ENCODE data around the gene TNS3. TPM values are rescaled to one million over a fixed set of nuclear protein-coding genes. Genes with fewer than 3 reads are reported as not detected.

TNS3 gene
- total and polyA plus RNA-seq, 9 of the 15 experiments (the other 6 are each of a cell fraction or from before 2014, with no cell fraction given), result 0.20 TPM; not detected in 8

DNA sequence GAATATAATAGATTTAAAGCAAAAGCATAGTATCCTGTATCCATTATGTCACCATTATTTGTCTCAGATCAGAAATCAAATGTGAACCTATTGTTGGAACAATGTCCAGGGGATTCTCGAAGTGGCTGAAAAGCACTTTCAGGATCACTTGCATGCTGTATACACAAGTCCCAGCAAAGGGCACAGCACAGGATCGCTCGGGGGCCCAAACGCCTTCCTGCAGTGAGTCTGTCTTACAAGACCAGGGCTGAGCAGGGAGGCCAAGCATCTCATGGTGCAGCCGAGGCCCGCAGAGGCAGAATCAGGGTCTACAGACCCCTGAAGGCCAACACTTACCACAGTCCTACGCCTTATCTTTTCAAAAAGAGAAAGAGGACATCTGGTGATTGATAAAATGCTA lies 92.3 kb downstream of the TNS3 start:
- H3K9ac ChIP-seq (ENCODE audit: insufficient read depth in 1 of 2, low read depth in 2 of 2, low read length in 2 of 2), result no peak overlapping the region
- H3K9me3 ChIP-seq (replicated peaks; ENCODE audit: control insufficient read depth, insufficient read depth, low read depth, low read length), result no peaks in the 10 kb centered on the region
- no peaks in the 10 kb centered on the region for H4K20me1 ChIP-seq (replicated peaks; ENCODE audit: control insufficient read depth, insufficient read depth, low read length)
- no peaks in the 10 kb centered on the region for H3K4me1 ChIP-seq (replicated peaks in 1 of 2; ENCODE audit: control insufficient read depth in 2 of 2, insufficient read depth in 2 of 2, low read length in 2 of 2)
- FAIRE-seq (no peak), ATAC-seq (no peak), DNase-seq (ENCODE audit: extremely low read depth in 1 of 4, low spot score in 3 of 4) (no peak)
- in situ Hi-C loops (cut with MboI), result no loop called here
- no TSS peak for BruUV-seq (replicated peaks)
- CTCF ChIA-PET (ENCODE audit: low intra/inter-chr PET ratio), result no interaction called here
- H3K9me1 ChIP-seq (ENCODE audit: control insufficient read depth, insufficient read depth, low read length), result no peaks in the 10 kb centered on the region
- no peak overlapping the region for H3K4me3 ChIP-seq
- POLR2A ChIA-PET, result interaction anchor here (0.9 to 1.3 kb wide), 2 partner anchors 9 to 15 kb away, joined by 3 to 4 read pairs; no protein-coding TSS in a partner anchor
- no peak overlapping the region for H3K4me2 ChIP-seq (ENCODE audit: insufficient read depth, low read length)
- no peaks in the 10 kb centered on the region for H3K79me2 ChIP-seq (ENCODE audit: control insufficient read depth, insufficient read depth, low read length)
- intact Hi-C loops (cut with micrococcal nuclease), result no loop called here
- TF ChIP-seq CBFA2T3 (IDR thresholded peaks at IDR 0.05) (no peak), SRSF9 (IDR thresholded peaks at IDR 0.05; ENCODE audit: borderline replicate concordance, low read depth, low read length) (no peak), MTA3 (IDR thresholded peaks at IDR 0.05; ENCODE audit: borderline replicate concordance) (no peak)
- peaks cover 15 to 70% of the 10 kb centered on the region in 2 experiments for H3K27me3 ChIP-seq (ENCODE audit: control insufficient read depth in 2 of 2, insufficient read depth in 2 of 2, low read length in 2 of 2)
- H3K27ac ChIP-seq (ENCODE audit: extremely low read depth, low read depth, low read length), result no peak overlapping the region
- 2% methylated on average over 7 of the region's 7 CpGs for WGBS (ENCODE audit: insufficient coverage, low coverage, missing lambda C conversion rate)
- no peaks in the 10 kb centered on the region for H3K36me3 ChIP-seq (ENCODE audit: control insufficient read depth, insufficient read depth, low read length)
- H2AFZ ChIP-seq (ENCODE audit: low read depth, low read length), result no peak overlapping the region

DNA sequence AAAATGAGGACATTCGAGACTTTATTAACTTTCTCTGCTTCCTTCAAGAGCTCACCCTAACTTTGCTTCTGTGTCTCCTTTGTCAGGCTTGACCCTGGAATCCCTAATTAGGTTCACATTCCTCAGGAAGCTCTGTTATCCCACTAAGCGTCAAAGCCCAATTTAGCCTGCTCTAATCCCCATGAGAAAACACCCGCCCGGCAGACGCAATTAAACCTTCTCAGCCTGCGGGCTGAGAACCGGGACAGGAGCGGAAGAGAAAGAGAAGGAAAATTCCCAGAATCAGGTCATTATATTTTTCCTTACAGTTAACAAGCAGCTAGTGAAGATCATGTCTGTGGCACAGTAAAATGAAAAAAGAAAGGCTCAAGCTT lies 93.0 kb downstream of the TNS3 start:
- ChIA-PET POLR2A (interaction anchor here (0.9 to 1.3 kb wide), 2 partner anchors 10 to 16 kb away, joined by 3 to 4 read pairs; no protein-coding TSS in a partner anchor), CTCF (ENCODE audit: low intra/inter-chr PET ratio) (no interaction called here)
- in situ Hi-C loops (cut with MboI), result no loop called here
- H2AFZ ChIP-seq (ENCODE audit: low read depth, low read length), result no peak overlapping the region
- no peaks in the 10 kb centered on the region for H3K9me3 ChIP-seq (replicated peaks; ENCODE audit: control insufficient read depth, insufficient read depth, low read depth, low read length)
- BruUV-seq (replicated peaks), result no TSS peak
- H3K4me2 ChIP-seq (ENCODE audit: insufficient read depth, low read length), result no peak overlapping the region
- H3K27me3 ChIP-seq (ENCODE audit: control insufficient read depth in 2 of 2, insufficient read depth in 2 of 2, low read length in 2 of 2), result peaks cover 15 to 72% of the 10 kb centered on the region in 2 experiments
- FAIRE-seq (no peak), ATAC-seq (no peak), DNase-seq (ENCODE audit: extremely low read depth in 1 of 4, low spot score in 3 of 4) (no peak)
- WGBS (ENCODE audit: insufficient coverage, low coverage, missing lambda C conversion rate), result 2% methylated on average over 8 of the region's 8 CpGs
- no peaks in the 10 kb centered on the region for H3K9me1 ChIP-seq (ENCODE audit: control insufficient read depth, insufficient read depth, low read length)
- no peaks in the 10 kb centered on the region for H3K36me3 ChIP-seq (ENCODE audit: control insufficient read depth, insufficient read depth, low read length)
- intact Hi-C loops (cut with micrococcal nuclease), result no loop called here
- H3K4me1 ChIP-seq (replicated peaks in 1 of 2; ENCODE audit: control insufficient read depth in 2 of 2, insufficient read depth in 2 of 2, low read length in 2 of 2), result no peaks in the 10 kb centered on the region
- H3K4me3 ChIP-seq, result no peak overlapping the region
- no peaks in the 10 kb centered on the region for H4K20me1 ChIP-seq (replicated peaks; ENCODE audit: control insufficient read depth, insufficient read depth, low read length)
- no peak overlapping the region for H3K9ac ChIP-seq (ENCODE audit: insufficient read depth in 1 of 2, low read depth in 2 of 2, low read length in 2 of 2)
- no peak overlapping the region for H3K27ac ChIP-seq (ENCODE audit: extremely low read depth, low read depth, low read length)
- no peaks in the 10 kb centered on the region for H3K79me2 ChIP-seq (ENCODE audit: control insufficient read depth, insufficient read depth, low read length)
- TF ChIP-seq PHB (CRISPR knock-in tag; IDR thresholded peaks at IDR 0.05), result no peak
- TF ChIP-seq PTRF (tag; IDR thresholded peaks at IDR 0.05), result no peak
- TF ChIP-seq SRSF1 (IDR thresholded peaks at IDR 0.05; ENCODE audit: low read depth, low read length), result no peak
- TF ChIP-seq, protein P1, sequence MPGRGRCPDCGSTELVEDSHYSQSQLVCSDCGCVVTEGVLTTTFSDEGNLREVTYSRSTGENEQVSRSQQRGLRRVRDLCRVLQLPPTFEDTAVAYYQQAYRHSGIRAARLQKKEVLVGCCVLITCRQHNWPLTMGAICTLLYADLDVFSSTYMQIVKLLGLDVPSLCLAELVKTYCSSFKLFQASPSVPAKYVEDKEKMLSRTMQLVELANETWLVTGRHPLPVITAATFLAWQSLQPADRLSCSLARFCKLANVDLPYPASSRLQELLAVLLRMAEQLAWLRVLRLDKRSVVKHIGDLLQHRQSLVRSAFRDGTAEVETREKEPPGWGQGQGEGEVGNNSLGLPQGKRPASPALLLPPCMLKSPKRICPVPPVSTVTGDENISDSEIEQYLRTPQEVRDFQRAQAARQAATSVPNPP (IDR thresholded peaks at IDR 0.05; ENCODE audit: borderline replicate concordance, insufficient read depth, insufficient read length), result no peak
- TF ChIP-seq, protein P2, sequence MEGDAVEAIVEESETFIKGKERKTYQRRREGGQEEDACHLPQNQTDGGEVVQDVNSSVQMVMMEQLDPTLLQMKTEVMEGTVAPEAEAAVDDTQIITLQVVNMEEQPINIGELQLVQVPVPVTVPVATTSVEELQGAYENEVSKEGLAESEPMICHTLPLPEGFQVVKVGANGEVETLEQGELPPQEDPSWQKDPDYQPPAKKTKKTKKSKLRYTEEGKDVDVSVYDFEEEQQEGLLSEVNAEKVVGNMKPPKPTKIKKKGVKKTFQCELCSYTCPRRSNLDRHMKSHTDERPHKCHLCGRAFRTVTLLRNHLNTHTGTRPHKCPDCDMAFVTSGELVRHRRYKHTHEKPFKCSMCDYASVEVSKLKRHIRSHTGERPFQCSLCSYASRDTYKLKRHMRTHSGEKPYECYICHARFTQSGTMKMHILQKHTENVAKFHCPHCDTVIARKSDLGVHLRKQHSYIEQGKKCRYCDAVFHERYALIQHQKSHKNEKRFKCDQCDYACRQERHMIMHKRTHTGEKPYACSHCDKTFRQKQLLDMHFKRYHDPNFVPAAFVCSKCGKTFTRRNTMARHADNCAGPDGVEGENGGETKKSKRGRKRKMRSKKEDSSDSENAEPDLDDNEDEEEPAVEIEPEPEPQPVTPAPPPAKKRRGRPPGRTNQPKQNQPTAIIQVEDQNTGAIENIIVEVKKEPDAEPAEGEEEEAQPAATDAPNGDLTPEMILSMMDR (IDR thresholded peaks at IDR 0.05 in 2 of 3, conservative IDR thresholded peaks at IDR 0.05 in 1 of 3; ENCODE audit: insufficient read depth in 2 of 3, low read depth in 1 of 3, low read length in 3 of 3), result no peak
- no peak for TF ChIP-seq HMGN3 (IDR thresholded peaks at IDR 0.05; ENCODE audit: borderline replicate concordance, extremely low read depth, insufficient read length, low read depth, low read length)
- TF ChIP-seq XRCC4 (IDR thresholded peaks at IDR 0.05; ENCODE audit: extremely low read depth, insufficient read depth, insufficient read length), result no peak
- TF ChIP-seq ZNF79 (CRISPR knock-in tag; IDR thresholded peaks at IDR 0.05; ENCODE audit: low read depth), result no peak
